GM19324 (cell line): Measurements from ENCODE around the gene USP19.

ENCODE experiments used
- ATAC-seq: cut with Tn5 transposase; IDR thresholded peaks from one replicate; pipeline ENCODE4 v1.9.1; 2021; ENCODE audit warnings: mild to moderate bottlenecking, moderate library complexity; ENCODE audit not compliant: unreplicated experiment, low FRiP score

Gene USP19

GRCh38 chr3:49104052-49104426, 16.6 kb downstream of the USP19 start:
- ATAC-seq = no peak

- no peak for ATAC-seq
Observed at GRCh38 chr3:49100046-49100615, 20.5 kb downstream of the USP19 start.

GRCh38 chr3:49098910-49099630, 21.6 kb downstream of the USP19 start:
- no peak for ATAC-seq

GRCh38 chr3:49098429-49098828, 22.2 kb downstream of the USP19 start:
- no peak for ATAC-seq

GRCh38 chr3:49093853-49094767, 26.5 kb downstream of the USP19 start, which contains the start of gene QRICH1:
TSS of gene QRICH1 (minus strand) at chr3:49094071. CDS start at chr3:49077017, 17,054 bp downstream.
- ATAC-seq = peak; percentile 83

GRCh38 chr3:49092938-49093852, 27.4 kb downstream of the USP19 start:
- ATAC-seq = peak; percentile 46

- no peak for ATAC-seq
Observed at GRCh38 chr3:49081429-49081828, 39.2 kb downstream of the USP19 start.

- no peak for ATAC-seq
Observed at GRCh38 chr3:49079270-49079669, 41.4 kb downstream of the USP19 start.

GRCh38 chr3:49076646-49077045, 44.0 kb downstream of the USP19 start:
- no peak for ATAC-seq

- ATAC-seq = no peak
Observed at GRCh38 chr3:49076116-49076515, 44.5 kb downstream of the USP19 start.
